ENCODE measurements around the gene PLXNA4. TPM values are rescaled to one million over a fixed set of nuclear protein-coding genes. Genes with fewer than 3 reads are reported as not detected.

Gene PLXNA4
- total and polyA plus RNA-seq, 9 of the 15 experiments (the other 6 are each of a cell fraction or from before 2014, with no cell fraction given) = under 0.01 to 0.09 TPM; not detected in 7

DNA sequence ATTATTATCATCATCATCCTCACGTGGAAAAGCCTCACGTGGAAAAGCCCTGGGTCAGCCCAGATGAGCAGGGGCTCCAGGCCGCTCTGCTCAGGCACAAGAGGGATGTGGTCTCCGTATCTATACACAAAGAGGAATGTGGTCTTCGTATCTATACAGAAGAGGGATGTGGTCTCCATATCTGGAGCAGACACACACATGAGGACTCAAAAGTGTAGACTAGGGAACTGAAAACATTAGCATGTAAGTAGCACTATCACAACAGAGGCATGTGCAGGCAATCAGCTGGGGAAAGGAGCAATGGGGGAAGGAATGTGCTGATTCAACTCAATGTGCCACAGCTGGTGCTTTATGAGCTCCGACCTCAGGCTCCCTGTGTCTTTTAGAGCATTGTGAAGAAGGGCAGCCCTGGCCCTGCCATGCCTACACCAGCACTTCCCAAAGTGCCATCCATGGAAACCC lies 86.5 kb downstream of the PLXNA4 start (continued):
- TF ChIP-seq, protein P1, sequence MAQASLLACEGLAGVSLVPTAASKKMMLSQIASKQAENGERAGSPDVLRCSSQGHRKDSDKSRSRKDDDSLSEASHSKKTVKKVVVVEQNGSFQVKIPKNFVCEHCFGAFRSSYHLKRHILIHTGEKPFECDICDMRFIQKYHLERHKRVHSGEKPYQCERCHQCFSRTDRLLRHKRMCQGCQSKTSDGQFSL (CRISPR knock-in tag; IDR thresholded peaks at IDR 0.05) = no peak
- TF ChIP-seq, protein P1 (tag; IDR thresholded peaks at IDR 0.05) = no peak
- TF ChIP-seq, protein P2, sequence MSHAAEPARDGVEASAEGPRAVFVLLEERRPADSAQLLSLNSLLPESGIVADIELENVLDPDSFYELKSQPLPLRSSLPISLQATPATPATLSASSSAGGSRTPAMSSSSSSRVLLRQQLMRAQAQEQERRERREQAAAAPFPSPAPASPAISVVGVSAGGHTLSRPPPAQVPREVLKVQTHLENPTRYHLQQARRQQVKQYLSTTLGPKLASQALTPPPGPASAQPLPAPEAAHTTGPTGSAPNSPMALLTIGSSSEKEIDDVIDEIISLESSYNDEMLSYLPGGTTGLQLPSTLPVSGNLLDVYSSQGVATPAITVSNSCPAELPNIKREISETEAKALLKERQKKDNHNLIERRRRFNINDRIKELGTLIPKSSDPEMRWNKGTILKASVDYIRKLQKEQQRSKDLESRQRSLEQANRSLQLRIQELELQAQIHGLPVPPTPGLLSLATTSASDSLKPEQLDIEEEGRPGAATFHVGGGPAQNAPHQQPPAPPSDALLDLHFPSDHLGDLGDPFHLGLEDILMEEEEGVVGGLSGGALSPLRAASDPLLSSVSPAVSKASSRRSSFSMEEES (CRISPR knock-in tag; IDR thresholded peaks at IDR 0.05) = no peak
- TF ChIP-seq POLR2B (IDR thresholded peaks at IDR 0.05; ENCODE audit: low read depth, partially characterized antibody) = no peak
- TF ChIP-seq ZNF668 (CRISPR knock-in tag; IDR thresholded peaks at IDR 0.05) = no peak
- TF ChIP-seq WHSC1 (IDR thresholded peaks at IDR 0.05; ENCODE audit: low read length) = no peak
- TF ChIP-seq TCF3 (CRISPR knock-in tag; IDR thresholded peaks at IDR 0.05) = peak; percentile 99
- peak; percentile 37 for TF ChIP-seq CXXC5 (CRISPR knock-in tag; IDR thresholded peaks at IDR 0.05)
- TF ChIP-seq, protein P3, sequence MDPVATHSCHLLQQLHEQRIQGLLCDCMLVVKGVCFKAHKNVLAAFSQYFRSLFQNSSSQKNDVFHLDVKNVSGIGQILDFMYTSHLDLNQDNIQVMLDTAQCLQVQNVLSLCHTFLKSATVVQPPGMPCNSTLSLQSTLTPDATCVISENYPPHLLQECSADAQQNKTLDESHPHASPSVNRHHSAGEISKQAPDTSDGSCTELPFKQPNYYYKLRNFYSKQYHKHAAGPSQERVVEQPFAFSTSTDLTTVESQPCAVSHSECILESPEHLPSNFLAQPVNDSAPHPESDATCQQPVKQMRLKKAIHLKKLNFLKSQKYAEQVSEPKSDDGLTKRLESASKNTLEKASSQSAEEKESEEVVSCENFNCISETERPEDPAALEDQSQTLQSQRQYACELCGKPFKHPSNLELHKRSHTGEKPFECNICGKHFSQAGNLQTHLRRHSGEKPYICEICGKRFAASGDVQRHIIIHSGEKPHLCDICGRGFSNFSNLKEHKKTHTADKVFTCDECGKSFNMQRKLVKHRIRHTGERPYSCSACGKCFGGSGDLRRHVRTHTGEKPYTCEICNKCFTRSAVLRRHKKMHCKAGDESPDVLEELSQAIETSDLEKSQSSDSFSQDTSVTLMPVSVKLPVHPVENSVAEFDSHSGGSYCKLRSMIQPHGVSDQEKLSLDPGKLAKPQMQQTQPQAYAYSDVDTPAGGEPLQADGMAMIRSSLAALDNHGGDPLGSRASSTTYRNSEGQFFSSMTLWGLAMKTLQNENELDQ (CRISPR knock-in tag; IDR thresholded peaks at IDR 0.05; ENCODE audit: borderline replicate concordance) = no peak
- TF ChIP-seq POLR3G (IDR thresholded peaks at IDR 0.05; ENCODE audit: extremely low read depth, insufficient read length, insufficient replicate concordance) = no peak
- TF ChIP-seq DPF2 (IDR thresholded peaks at IDR 0.05) = peak; percentile 77
- TF ChIP-seq, protein P4, sequence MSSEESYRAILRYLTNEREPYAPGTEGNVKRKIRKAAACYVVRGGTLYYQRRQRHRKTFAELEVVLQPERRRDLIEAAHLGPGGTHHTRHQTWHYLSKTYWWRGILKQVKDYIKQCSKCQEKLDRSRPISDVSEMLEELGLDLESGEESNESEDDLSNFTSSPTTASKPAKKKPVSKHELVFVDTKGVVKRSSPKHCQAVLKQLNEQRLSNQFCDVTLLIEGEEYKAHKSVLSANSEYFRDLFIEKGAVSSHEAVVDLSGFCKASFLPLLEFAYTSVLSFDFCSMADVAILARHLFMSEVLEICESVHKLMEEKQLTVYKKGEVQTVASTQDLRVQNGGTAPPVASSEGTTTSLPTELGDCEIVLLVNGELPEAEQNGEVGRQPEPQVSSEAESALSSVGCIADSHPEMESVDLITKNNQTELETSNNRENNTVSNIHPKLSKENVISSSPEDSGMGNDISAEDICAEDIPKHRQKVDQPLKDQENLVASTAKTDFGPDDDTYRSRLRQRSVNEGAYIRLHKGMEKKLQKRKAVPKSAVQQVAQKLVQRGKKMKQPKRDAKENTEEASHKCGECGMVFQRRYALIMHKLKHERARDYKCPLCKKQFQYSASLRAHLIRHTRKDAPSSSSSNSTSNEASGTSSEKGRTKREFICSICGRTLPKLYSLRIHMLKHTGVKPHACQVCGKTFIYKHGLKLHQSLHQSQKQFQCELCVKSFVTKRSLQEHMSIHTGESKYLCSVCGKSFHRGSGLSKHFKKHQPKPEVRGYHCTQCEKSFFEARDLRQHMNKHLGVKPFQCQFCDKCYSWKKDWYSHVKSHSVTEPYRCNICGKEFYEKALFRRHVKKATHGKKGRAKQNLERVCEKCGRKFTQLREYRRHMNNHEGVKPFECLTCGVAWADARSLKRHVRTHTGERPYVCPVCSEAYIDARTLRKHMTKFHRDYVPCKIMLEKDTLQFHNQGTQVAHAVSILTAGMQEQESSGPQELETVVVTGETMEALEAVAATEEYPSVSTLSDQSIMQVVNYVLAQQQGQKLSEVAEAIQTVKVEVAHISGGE (CRISPR knock-in tag; IDR thresholded peaks at IDR 0.05) = 0 out of 6 replicates have a peak, but pooled peaks of 1 of the 3 experiments have one; percentile 36
- no peak for TF ChIP-seq HMGN3 (IDR thresholded peaks at IDR 0.05; ENCODE audit: borderline replicate concordance, extremely low read depth, insufficient read length, low read depth, low read length)
- TF ChIP-seq CBFB (CRISPR knock-in tag; IDR thresholded peaks at IDR 0.05) = peak; percentile 99
- TF ChIP-seq, protein P5, sequence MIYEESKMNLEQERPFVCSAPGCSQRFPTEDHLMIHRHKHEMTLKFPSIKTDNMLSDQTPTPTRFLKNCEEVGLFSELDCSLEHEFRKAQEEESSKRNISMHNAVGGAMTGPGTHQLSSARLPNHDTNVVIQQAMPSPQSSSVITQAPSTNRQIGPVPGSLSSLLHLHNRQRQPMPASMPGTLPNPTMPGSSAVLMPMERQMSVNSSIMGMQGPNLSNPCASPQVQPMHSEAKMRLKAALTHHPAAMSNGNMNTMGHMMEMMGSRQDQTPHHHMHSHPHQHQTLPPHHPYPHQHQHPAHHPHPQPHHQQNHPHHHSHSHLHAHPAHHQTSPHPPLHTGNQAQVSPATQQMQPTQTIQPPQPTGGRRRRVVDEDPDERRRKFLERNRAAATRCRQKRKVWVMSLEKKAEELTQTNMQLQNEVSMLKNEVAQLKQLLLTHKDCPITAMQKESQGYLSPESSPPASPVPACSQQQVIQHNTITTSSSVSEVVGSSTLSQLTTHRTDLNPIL (CRISPR knock-in tag; IDR thresholded peaks at IDR 0.05) = no peak
- TF ChIP-seq, protein P6, sequence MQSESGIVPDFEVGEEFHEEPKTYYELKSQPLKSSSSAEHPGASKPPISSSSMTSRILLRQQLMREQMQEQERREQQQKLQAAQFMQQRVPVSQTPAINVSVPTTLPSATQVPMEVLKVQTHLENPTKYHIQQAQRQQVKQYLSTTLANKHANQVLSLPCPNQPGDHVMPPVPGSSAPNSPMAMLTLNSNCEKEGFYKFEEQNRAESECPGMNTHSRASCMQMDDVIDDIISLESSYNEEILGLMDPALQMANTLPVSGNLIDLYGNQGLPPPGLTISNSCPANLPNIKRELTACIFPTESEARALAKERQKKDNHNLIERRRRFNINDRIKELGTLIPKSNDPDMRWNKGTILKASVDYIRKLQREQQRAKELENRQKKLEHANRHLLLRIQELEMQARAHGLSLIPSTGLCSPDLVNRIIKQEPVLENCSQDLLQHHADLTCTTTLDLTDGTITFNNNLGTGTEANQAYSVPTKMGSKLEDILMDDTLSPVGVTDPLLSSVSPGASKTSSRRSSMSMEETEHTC (IDR thresholded peaks at IDR 0.05) = peak; percentile 44; the same call in 1 of the 2 replicates
